ENCODE measurements around the gene SARS1. TPM values are rescaled to one million over a fixed set of nuclear protein-coding genes. Genes with fewer than 3 reads are reported as not detected.
A peak's percentile ranks its signal among the peaks of the same experiment; 100 is the strongest.
"Not testable (repeated sequence)": the region's sequence is repeated elsewhere in the genome, so short reads cannot be mapped to it uniquely, and the experiment has no call there.

The SARS1 gene
- total RNA-seq, 1 donor from 2014 or later, result 92.8 TPM

- ATAC-seq (ENCODE audit: poor library complexity) (peak; percentile 15), DNase-seq (no peak)
- intact Hi-C loops (cut with DNase I), result no loop called here
These were observed 68.2 kb downstream of the SARS1 start for GRCh38 chr1:109281680-109282496.

GRCh38 chr1:109282497-109282951, 68.8 kb downstream of the SARS1 start:
- ATAC-seq (ENCODE audit: poor library complexity), result no peak
- intact Hi-C loops (cut with DNase I), result no loop called here
- no peak for DNase-seq

- peak; percentile 100 for ATAC-seq (ENCODE audit: poor library complexity)
- peak; percentile 97 for DNase-seq
- intact Hi-C loops (cut with DNase I), result no loop called here
These were observed 69.4 kb downstream of the SARS1 start, which contains the start of gene PSRC1 for GRCh38 chr1:109282952-109283747. Gene PSRC1 (minus strand): TSS chr1:109283145.

GRCh38 chr1:109283748-109284600, 70.3 kb downstream of the SARS1 start:
- intact Hi-C loops (cut with DNase I), result no loop called here
- ATAC-seq (ENCODE audit: poor library complexity) (peak; percentile 7), DNase-seq (no peak)

- DNase-seq; ATAC-seq (ENCODE audit: poor library complexity); intact Hi-C loops (cut with DNase I): not testable (repeated sequence)
These were observed 73.0 kb downstream of the SARS1 start for GRCh38 chr1:109286762-109287161.

Other genes with a start within 250 kb of the SARS1 start
- gene WDR47, start 171.8 kb upstream of the SARS1 start, total RNA-seq, result 15.1 TPM
- 56.9 TPM for gene TAF13, start 137.9 kb upstream of the SARS1 start, total RNA-seq
- gene TMEM167B, start 123.2 kb upstream of the SARS1 start, total RNA-seq, result 31.1 TPM
- 0.19 TPM for gene ELAPOR1, start 99.8 kb upstream of the SARS1 start, total RNA-seq
- gene CELSR2, start 35.6 kb downstream of the SARS1 start, total RNA-seq, result 6.3 TPM
- gene PSRC1, start 69.2 kb downstream of the SARS1 start, total RNA-seq, result 0.73 TPM
- 0.73 TPM for gene MYBPHL, start 93.1 kb downstream of the SARS1 start, total RNA-seq
- gene SORT1, start 184.0 kb downstream of the SARS1 start, total RNA-seq, result 127 TPM
- gene PSMA5, start 212.5 kb downstream of the SARS1 start, total RNA-seq, result 56.8 TPM

Measured in Right ventricle myocardium superior (tissue), 1 donor.